Esophagus muscularis mucosa (tissue), 3 donors: ENCODE data around the gene RPS6KA2.

Source experiments
- POLR2A ChIP-seq: fragments of 450-650 bp; IDR thresholded peaks from one replicate; pipeline ENCODE4 v1.6.1; 2017; ENCODE audit warnings: antibody characterized with exemption, moderate library complexity, mild to moderate bottlenecking, low read depth
- POLR2AphosphoS5 ChIP-seq, 2 donors: sonication (generic); formaldehyde crosslinking; IDR thresholded peaks; one replicate each; pipeline ENCODE4 v1.6.1; 2017; ENCODE audit warnings: antibody characterized with exemption in 2 of 2
- TF ChIP-seq, protein P1 (sequence below), 3 experiments: fragments of 200-600 bp in 2 of 3; fragments of 450-650 bp in 1 of 3; sonication (generic) in 2 of 3; IDR thresholded peaks; one replicate each; pipeline ENCODE4 v1.5.1; 2017 to 2019; ENCODE audit warnings: antibody characterized with exemption in 3 of 3, mild to moderate bottlenecking in 2 of 3, moderate library complexity in 1 of 3

DNA sequence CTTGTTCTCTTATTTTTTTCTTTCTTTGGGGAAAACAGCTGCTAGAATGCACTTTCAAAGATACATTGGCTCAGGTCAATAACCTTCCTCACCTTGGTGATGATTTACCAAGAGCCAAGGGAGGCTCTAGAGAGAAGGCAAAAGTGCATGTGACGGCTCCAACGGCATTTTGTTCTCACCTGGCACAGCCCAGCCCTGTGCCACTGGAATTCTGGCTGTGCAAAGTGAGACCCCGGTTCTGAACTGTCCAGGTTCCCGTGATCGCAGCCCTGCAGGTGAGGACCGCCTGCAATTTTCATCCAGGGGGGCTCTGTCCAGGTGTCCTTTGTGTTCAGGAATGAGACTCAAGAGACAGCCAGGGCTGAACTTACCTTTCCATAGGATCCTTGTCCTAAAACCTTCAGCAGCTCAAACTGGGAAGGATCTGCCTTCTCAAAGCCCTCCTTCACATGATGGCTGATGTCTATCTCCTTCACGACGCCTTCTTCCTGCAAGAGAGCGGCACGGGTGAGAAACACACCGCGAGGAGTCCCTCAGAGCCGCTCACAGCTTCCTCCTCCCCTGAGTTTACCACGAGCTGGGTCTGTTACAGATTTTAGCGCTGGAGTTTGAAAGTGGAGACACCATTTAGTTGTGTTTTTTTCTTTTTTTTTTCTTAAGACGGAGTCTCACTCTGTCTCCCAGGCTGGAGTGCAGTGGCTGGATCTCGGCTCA lies 88.6 kb downstream of the RPS6KA2 start:
- TF ChIP-seq POLR2A: no peak
- TF ChIP-seq, protein P1, sequence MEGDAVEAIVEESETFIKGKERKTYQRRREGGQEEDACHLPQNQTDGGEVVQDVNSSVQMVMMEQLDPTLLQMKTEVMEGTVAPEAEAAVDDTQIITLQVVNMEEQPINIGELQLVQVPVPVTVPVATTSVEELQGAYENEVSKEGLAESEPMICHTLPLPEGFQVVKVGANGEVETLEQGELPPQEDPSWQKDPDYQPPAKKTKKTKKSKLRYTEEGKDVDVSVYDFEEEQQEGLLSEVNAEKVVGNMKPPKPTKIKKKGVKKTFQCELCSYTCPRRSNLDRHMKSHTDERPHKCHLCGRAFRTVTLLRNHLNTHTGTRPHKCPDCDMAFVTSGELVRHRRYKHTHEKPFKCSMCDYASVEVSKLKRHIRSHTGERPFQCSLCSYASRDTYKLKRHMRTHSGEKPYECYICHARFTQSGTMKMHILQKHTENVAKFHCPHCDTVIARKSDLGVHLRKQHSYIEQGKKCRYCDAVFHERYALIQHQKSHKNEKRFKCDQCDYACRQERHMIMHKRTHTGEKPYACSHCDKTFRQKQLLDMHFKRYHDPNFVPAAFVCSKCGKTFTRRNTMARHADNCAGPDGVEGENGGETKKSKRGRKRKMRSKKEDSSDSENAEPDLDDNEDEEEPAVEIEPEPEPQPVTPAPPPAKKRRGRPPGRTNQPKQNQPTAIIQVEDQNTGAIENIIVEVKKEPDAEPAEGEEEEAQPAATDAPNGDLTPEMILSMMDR (IDR thresholded peaks at IDR 0.05): no peak
- no peak for TF ChIP-seq POLR2AphosphoS5 (IDR thresholded peaks at IDR 0.05)
